ENCODE results near the gene NUTF2. TPM values are rescaled to one million over a fixed set of nuclear protein-coding genes. Genes with fewer than 3 reads are reported as not detected.

The NUTF2 gene
- total RNA-seq, 1 experiment from 2014 or later, result 145 TPM

GRCh38 chr16:67872631-67873434 is 26.1 kb downstream of the NUTF2 start, which contains the start of gene EDC4 (continued):
- TF ChIP-seq TCF7L2 (IDR thresholded peaks at IDR 0.05; ENCODE audit: borderline replicate concordance, extremely low read depth, insufficient read depth, insufficient read length) (peak; percentile 33), SIN3A (IDR thresholded peaks at IDR 0.05; ENCODE audit: low read depth) (peak; percentile 78)

GRCh38 chr16:67873435-67874370 is 27.0 kb downstream of the NUTF2 start:
- POLR2A ChIA-PET, result no interaction called here
- Histone ChIP-seq H3K79me2 (ENCODE audit: insufficient read depth, low read length) (peaks cover 39% of the 10 kb centered on the region), H3K9me2 (ENCODE audit: insufficient read depth) (no peaks in the 10 kb centered on the region), H3K9me3 (ENCODE audit: control insufficient read depth in 1 of 2, insufficient read depth in 1 of 2, low read depth in 1 of 2, low read length in 2 of 2) (no peaks in the 10 kb centered on the region), H4K20me1 (ENCODE audit: insufficient read depth) (no peaks in the 10 kb centered on the region), H3K9ac (ENCODE audit: low read length) (peak overlapping the region; percentile 93), H3K4me2 (ENCODE audit: low read length) (peak overlapping the region; percentile 99), H3K27me3 (ENCODE audit: insufficient read depth, low read length) (no peaks in the 10 kb centered on the region), H2AFZ (ENCODE audit: low read depth, low read length, poor library complexity, severe bottlenecking) (no peak overlapping the region), H3K36me3 (ENCODE audit: control insufficient read depth in 1 of 2, insufficient read depth in 2 of 2, low read length in 2 of 2) (peaks cover 32 to 38% of the 10 kb centered on the region in 2 experiments; a peak in 3 of 4 replicates), H3K4me1 (ENCODE audit: control insufficient read depth in 1 of 2, insufficient read depth in 2 of 2, low read length in 2 of 2) (peaks cover 7 to 17% of the 10 kb centered on the region in 2 experiments), H3K4me3 (replicated peaks in 1 of 2; ENCODE audit: low read depth in 1 of 2, low read length in 2 of 2) (peak overlapping the region; percentile 82 to 97), H3K27ac (ENCODE audit: low read depth, low read length) (peak overlapping the region; percentile 70)
- TF ChIP-seq JUND (IDR thresholded peaks at IDR 0.05) (no peak), TCF7L2 (IDR thresholded peaks at IDR 0.05; ENCODE audit: borderline replicate concordance, extremely low read depth, insufficient read depth, insufficient read length) (no peak), ZFX (IDR thresholded peaks at IDR 0.05) (peak; percentile 68; the same call in 1 of the 2 replicates), POLR2A (IDR thresholded peaks at IDR 0.05; ENCODE audit: borderline replicate concordance, extremely low read depth, insufficient read depth, insufficient read length) (no peak), ELF1 (IDR thresholded peaks at IDR 0.05; ENCODE audit: borderline replicate concordance, low read depth) (no peak), EZH2 (IDR thresholded peaks at IDR 0.05) (no peak), FOSL1 (IDR thresholded peaks at IDR 0.05; ENCODE audit: low read depth) (no peak), SIN3A (IDR thresholded peaks at IDR 0.05; ENCODE audit: low read depth) (no peak)
- intact Hi-C loops (cut with micrococcal nuclease), result no loop called here
- RAD21 ChIA-PET (ENCODE audit: low non-redundant PET in 1 of 2, low total read pairs in 2 of 2, uncharacterized antibody in 2 of 2, unreplicated experiment in 2 of 2), result no interaction called here
- TSS peak; percentile 46 for BruUV-seq (replicated peaks)
- ATAC-seq (peak; percentile 32), DNase-seq (ENCODE audit: low read depth, low spot score) (no peak)
- CTCF ChIA-PET, result interaction anchor here (2.7 kb wide), 1 partner anchor 10 kb away, joined by 12 read pairs; the partner anchor contains the start of gene NRN1L
